Breast epithelium (tissue), 3 donors: ENCODE results near the gene EN2.

Experiments used
- CTCF ChIP-seq, 3 donors: fragments of 450-650 bp; IDR thresholded peaks; one replicate each; pipeline ENCODE4 v1.5.1; 2016 to 2017; ENCODE audit warnings: antibody characterized with exemption in 3 of 3, mild to moderate bottlenecking in 3 of 3, moderate library complexity in 3 of 3
- POLR2A ChIP-seq: fragments of 450-650 bp; IDR thresholded peaks from one replicate; pipeline ENCODE4 v1.6.1; 2016; ENCODE audit warnings: antibody characterized with exemption, mild to moderate bottlenecking, moderate library complexity
- POLR2AphosphoS5 ChIP-seq, 3 donors: sonication (generic); formaldehyde crosslinking; IDR thresholded peaks; one replicate each; pipeline ENCODE4 v1.6.1; 2017; ENCODE audit warnings: antibody characterized with exemption in 3 of 3

GRCh38 chr7:155447603-155448002 is 10.3 kb upstream of the EN2 start:
- TF ChIP-seq POLR2A: no peak
- no peak for TF ChIP-seq CTCF (IDR thresholded peaks at IDR 0.05)
- TF ChIP-seq POLR2AphosphoS5 (IDR thresholded peaks at IDR 0.05): no peak
